A673 (cell line): ENCODE results near the gene BLZF1.

Experiments used
- EZH2 ChIP-seq: fragments of 200-600 bp; sonication (generic); IDR thresholded peaks from 2 replicates; pipeline ENCODE4 v1.6.1; 2017; ENCODE audit warnings: borderline replicate concordance, low read depth, mild to moderate bottlenecking, mixed read lengths, antibody characterized with exemption, low read length; ENCODE audit not compliant: poor library complexity, severe bottlenecking
- TF ChIP-seq, protein P1 (sequence below): fragments of 300-800, 200-600 bp; sonication (generic); conservative IDR thresholded peaks from 2 replicates; pipeline ENCODE4 v1.5.1; 2017; ENCODE audit warnings: low read depth, mild to moderate bottlenecking, antibody characterized with exemption, low read length, moderate library complexity, mixed read lengths

DNA sequence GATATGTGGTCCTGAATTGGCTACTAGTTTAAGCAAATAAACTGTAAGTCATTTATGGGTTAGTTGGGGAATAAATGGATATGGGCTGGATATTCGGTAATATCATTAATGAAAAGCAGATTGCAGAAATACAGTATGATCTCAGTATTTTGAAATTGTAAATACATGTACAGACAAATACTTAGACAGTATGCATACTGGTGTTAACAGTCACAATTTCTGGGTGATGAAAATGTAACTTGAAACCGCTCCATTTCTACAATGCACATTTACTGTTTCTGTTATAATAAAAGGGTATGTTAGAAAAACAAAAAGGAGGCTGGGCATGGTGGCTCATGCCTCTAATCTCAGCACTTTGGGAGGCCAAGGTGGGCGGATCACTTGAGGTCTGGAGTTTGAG lies 28.0 kb downstream of the BLZF1 start:
- TF ChIP-seq, protein P1, sequence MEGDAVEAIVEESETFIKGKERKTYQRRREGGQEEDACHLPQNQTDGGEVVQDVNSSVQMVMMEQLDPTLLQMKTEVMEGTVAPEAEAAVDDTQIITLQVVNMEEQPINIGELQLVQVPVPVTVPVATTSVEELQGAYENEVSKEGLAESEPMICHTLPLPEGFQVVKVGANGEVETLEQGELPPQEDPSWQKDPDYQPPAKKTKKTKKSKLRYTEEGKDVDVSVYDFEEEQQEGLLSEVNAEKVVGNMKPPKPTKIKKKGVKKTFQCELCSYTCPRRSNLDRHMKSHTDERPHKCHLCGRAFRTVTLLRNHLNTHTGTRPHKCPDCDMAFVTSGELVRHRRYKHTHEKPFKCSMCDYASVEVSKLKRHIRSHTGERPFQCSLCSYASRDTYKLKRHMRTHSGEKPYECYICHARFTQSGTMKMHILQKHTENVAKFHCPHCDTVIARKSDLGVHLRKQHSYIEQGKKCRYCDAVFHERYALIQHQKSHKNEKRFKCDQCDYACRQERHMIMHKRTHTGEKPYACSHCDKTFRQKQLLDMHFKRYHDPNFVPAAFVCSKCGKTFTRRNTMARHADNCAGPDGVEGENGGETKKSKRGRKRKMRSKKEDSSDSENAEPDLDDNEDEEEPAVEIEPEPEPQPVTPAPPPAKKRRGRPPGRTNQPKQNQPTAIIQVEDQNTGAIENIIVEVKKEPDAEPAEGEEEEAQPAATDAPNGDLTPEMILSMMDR: no peak
- TF ChIP-seq EZH2: no peak
